Liver (tissue), 2 donors: ENCODE measurements around the gene NMBR.

Experiments
- TF ChIP-seq, protein P1 (sequence below): fragments of 150-350 bp; IDR thresholded peaks from 2 replicates; pipeline ENCODE4 v1.5.1; 2017; ENCODE audit warnings: improper control_type of control experiment, low read depth, low read length; ENCODE audit not compliant: missing input control
- TF ChIP-seq, protein P2 (sequence below): IDR thresholded peaks from 2 replicates; pipeline ENCODE4 v1.6.1; 2016; ENCODE audit warnings: antibody characterized with exemption, mild to moderate bottlenecking
- donor health status: healthy.

DNA sequence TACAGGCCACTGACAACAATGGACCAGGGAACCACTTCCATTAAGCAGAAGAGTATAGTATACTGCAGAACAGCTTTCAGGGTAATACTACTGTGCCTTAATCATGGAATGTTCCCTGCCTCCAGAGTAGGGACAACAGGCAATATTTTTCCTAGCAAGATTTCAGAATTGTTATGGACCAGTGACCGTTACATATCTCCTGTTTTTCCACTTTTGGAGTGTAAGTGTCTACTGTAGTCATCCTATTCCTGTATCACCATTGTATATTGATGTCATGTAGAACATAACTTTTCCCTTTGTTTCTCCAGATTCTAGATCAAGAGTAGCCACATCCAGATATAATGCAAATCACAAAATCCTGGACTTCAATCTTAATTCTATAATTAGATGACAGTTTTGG, 16.1 kb downstream of the NMBR start:
- TF ChIP-seq, protein P1, sequence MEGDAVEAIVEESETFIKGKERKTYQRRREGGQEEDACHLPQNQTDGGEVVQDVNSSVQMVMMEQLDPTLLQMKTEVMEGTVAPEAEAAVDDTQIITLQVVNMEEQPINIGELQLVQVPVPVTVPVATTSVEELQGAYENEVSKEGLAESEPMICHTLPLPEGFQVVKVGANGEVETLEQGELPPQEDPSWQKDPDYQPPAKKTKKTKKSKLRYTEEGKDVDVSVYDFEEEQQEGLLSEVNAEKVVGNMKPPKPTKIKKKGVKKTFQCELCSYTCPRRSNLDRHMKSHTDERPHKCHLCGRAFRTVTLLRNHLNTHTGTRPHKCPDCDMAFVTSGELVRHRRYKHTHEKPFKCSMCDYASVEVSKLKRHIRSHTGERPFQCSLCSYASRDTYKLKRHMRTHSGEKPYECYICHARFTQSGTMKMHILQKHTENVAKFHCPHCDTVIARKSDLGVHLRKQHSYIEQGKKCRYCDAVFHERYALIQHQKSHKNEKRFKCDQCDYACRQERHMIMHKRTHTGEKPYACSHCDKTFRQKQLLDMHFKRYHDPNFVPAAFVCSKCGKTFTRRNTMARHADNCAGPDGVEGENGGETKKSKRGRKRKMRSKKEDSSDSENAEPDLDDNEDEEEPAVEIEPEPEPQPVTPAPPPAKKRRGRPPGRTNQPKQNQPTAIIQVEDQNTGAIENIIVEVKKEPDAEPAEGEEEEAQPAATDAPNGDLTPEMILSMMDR: no peak
- TF ChIP-seq, protein P2, sequence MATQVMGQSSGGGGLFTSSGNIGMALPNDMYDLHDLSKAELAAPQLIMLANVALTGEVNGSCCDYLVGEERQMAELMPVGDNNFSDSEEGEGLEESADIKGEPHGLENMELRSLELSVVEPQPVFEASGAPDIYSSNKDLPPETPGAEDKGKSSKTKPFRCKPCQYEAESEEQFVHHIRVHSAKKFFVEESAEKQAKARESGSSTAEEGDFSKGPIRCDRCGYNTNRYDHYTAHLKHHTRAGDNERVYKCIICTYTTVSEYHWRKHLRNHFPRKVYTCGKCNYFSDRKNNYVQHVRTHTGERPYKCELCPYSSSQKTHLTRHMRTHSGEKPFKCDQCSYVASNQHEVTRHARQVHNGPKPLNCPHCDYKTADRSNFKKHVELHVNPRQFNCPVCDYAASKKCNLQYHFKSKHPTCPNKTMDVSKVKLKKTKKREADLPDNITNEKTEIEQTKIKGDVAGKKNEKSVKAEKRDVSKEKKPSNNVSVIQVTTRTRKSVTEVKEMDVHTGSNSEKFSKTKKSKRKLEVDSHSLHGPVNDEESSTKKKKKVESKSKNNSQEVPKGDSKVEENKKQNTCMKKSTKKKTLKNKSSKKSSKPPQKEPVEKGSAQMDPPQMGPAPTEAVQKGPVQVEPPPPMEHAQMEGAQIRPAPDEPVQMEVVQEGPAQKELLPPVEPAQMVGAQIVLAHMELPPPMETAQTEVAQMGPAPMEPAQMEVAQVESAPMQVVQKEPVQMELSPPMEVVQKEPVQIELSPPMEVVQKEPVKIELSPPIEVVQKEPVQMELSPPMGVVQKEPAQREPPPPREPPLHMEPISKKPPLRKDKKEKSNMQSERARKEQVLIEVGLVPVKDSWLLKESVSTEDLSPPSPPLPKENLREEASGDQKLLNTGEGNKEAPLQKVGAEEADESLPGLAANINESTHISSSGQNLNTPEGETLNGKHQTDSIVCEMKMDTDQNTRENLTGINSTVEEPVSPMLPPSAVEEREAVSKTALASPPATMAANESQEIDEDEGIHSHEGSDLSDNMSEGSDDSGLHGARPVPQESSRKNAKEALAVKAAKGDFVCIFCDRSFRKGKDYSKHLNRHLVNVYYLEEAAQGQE: no peak
